Mammary epithelial cell (primary cell): ENCODE data around the gene EDN3.

Experiments
- EZH2 ChIP-seq: IDR thresholded peaks from 2 replicates; pipeline ENCODE4 v1.6.1; 2012; ENCODE audit warnings: low read length, inconsistent platforms, borderline replicate concordance
- TF ChIP-seq, protein P1 (sequence below), 2 donors: IDR thresholded peaks in 1 of 2; conservative IDR thresholded peaks in 1 of 2; 2 replicates each; pipeline ENCODE4 v1.5.1; 2011 to 2012; ENCODE audit warnings: inconsistent platforms in 2 of 2, low read length in 2 of 2, mild to moderate bottlenecking in 2 of 2, control low read depth in 1 of 2, low read depth in 1 of 2; ENCODE audit not compliant: insufficient read depth in 1 of 2; ENCODE audit errors: extremely low read depth in 1 of 2

DNA sequence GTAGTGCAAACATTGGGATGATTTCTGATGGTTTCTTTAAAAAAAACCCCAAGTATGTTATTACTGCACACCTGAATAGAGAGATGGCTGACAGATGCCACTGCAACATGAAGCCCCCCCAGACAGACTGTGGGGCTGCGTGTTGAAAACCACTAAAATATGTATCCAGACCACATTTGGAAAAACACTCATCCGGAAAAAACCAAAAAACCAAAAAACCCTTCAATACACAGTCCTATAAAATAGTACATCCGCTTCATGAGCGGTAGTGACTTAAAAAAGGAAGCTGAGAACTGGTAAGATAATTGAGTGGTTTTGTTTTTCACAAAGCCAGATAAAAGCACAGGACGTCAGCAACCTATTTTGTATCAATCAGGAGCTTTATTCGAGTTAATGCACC, 47.1 kb upstream of the EDN3 start:
- TF ChIP-seq, protein P1, sequence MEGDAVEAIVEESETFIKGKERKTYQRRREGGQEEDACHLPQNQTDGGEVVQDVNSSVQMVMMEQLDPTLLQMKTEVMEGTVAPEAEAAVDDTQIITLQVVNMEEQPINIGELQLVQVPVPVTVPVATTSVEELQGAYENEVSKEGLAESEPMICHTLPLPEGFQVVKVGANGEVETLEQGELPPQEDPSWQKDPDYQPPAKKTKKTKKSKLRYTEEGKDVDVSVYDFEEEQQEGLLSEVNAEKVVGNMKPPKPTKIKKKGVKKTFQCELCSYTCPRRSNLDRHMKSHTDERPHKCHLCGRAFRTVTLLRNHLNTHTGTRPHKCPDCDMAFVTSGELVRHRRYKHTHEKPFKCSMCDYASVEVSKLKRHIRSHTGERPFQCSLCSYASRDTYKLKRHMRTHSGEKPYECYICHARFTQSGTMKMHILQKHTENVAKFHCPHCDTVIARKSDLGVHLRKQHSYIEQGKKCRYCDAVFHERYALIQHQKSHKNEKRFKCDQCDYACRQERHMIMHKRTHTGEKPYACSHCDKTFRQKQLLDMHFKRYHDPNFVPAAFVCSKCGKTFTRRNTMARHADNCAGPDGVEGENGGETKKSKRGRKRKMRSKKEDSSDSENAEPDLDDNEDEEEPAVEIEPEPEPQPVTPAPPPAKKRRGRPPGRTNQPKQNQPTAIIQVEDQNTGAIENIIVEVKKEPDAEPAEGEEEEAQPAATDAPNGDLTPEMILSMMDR (conservative IDR thresholded peaks at IDR 0.05 in 1 of 2, IDR thresholded peaks at IDR 0.05 in 1 of 2; ENCODE audit: extremely low read depth in 1 of 2, insufficient read depth in 1 of 2, low read depth in 1 of 2, low read length in 2 of 2) = no peak
- TF ChIP-seq EZH2 = no peak
